Activated CD4-positive, alpha-beta T cell treated with anti-CD3 and anti-CD28 coated beads, Interleukin-2, amount 10 ng/mL, durations not matched to agents 7 days and 5 days (primary cell): Measurements from ENCODE around the gene PPARD. TPM values are rescaled to one million over a fixed set of nuclear protein-coding genes. Genes with fewer than 3 reads are reported as not detected.

Experiments
- CTCF ChIA-PET: fragments of 350-600 bp; sonication (Branson Sonifier 250); formaldehyde crosslinking; loops from one replicate; lab custom pipeline; 2021; ENCODE audit warnings: antibody characterized with exemption; lab: Charles Lee
- POLR2A ChIA-PET: fragments of 350-600 bp; sonication (Branson Sonifier 250); formaldehyde crosslinking; loops from one replicate; lab custom pipeline; 2021; ENCODE audit warnings: antibody characterized with exemption; lab: Charles Lee
- DNase-seq: peaks from one replicate; pipeline ENCODE4 v3.0.0-alpha.2; 2020
- H3K27ac Mint-ChIP-seq: one replicate; pipeline ENCODE4 v1.8.0; 2021; ENCODE audit warnings: mild to moderate bottlenecking, moderate library complexity, mixed read lengths
- H3K27me3 Mint-ChIP-seq: one replicate; pipeline ENCODE4 v1.8.0; 2021; ENCODE audit warnings: mixed read lengths
- H3K36me3 Mint-ChIP-seq: one replicate; pipeline ENCODE4 v1.8.0; 2021; ENCODE audit warnings: low read depth, mixed read lengths
- H3K4me1 Mint-ChIP-seq: one replicate; pipeline ENCODE4 v1.8.0; 2021; ENCODE audit warnings: mixed read lengths
- H3K4me3 Mint-ChIP-seq: one replicate; pipeline ENCODE4 v1.8.0; 2021; ENCODE audit warnings: mild to moderate bottlenecking, moderate library complexity, mixed read lengths
- H3K9me3 Mint-ChIP-seq: one replicate; pipeline ENCODE4 v1.8.0; 2021; ENCODE audit warnings: mixed read lengths
- total RNA-seq, 2 experiments: library from RNA; stranded (reverse); gene quantifications; one replicate each; pipeline ENCODE4 v1.2.3, GENCODE V29; 2021

Gene PPARD
- total RNA-seq, 2 experiments from 2014 or later: 24.4 to 25.8 TPM

DNA sequence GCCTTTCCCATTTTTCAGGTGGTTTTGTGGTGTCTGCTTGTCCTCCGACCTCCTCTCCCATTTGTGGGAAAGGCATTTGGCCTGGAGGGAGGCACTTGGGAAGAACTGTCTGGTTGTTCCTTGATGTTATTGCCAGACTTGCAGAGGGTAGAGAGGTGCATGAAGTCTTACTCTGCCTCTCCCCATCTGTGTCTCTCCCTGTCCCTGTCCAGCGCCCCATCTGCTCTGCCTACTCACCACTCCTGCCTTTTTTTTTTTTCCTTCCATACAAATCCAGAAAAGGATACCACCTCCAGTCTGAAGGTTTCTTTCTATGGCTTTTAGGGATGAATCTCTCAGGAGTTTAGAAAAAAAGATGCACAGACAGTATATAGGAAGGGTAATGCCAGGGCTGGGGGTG is 19.8 kb downstream of the PPARD start:
- Mint-ChIP-seq H3K9me3 (no peaks in the 10 kb centered on the region), H3K4me3 (no peak overlapping the region), H3K4me1 (peaks cover 47% of the 10 kb centered on the region), H3K36me3 (peaks cover 17% of the 10 kb centered on the region), H3K27me3 (no peaks in the 10 kb centered on the region), H3K27ac (no peak overlapping the region)
- DNase-seq: no peak
- POLR2A ChIA-PET: no interaction called here
- CTCF ChIA-PET: interaction anchor here (0.6 to 1.7 kb wide), 3 partner anchors 70 to 1077 kb away, joined by 4 to 5 read pairs (median 5); no protein-coding TSS in a partner anchor

- Mint-ChIP-seq H3K27me3 (no peaks in the 10 kb centered on the region), H3K36me3 (peaks cover 16% of the 10 kb centered on the region), H3K4me3 (no peak overlapping the region), H3K27ac (peak overlapping the region; percentile 37), H3K9me3 (no peaks in the 10 kb centered on the region), H3K4me1 (peaks cover 50% of the 10 kb centered on the region)
- no peak for DNase-seq
- ChIA-PET CTCF (interaction anchor here (1.0 to 1.6 kb wide), 2 partner anchors 69 to 83 kb away, joined by 3 to 4 read pairs; no protein-coding TSS in a partner anchor), POLR2A (no interaction called here)
Measured at GRCh38 chr6:35363293-35363750, 21.0 kb downstream of the PPARD start.

- no peak for DNase-seq
- POLR2A ChIA-PET: no interaction called here
- Mint-ChIP-seq H3K4me1 (peaks cover 61% of the 10 kb centered on the region), H3K27ac (peak overlapping the region; percentile 47), H3K4me3 (no peak overlapping the region), H3K9me3 (no peaks in the 10 kb centered on the region), H3K36me3 (peaks cover 20% of the 10 kb centered on the region), H3K27me3 (no peaks in the 10 kb centered on the region)
- CTCF ChIA-PET: interaction anchor here (0.6 to 1.5 kb wide), 4 partner anchors 9 to 701 kb away, joined by 3 to 5 read pairs (median 4); no protein-coding TSS in a partner anchor
Measured at GRCh38 chr6:35365594-35366203, 23.3 kb downstream of the PPARD start.

DNA sequence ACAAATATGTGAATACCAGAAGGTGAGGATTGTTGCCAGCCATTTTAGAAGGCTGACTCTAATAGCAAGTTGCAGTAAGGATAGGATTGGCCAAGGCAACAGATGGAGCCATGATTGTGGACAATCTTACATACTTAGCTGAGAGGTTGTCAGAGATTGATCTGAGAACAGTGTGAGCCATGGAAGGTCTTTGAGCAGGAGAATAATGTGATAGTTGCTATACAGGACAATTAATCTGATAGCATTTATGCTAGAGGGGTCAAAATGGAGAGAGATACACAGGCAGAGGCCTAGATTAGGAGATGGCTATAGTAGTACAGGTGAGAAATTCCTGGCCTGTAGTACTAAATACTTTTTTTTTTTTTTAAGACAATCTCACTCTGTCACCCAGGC is 23.8 kb downstream of the PPARD start:
- Mint-ChIP-seq H3K27ac (no peak overlapping the region), H3K36me3 (peaks cover 25% of the 10 kb centered on the region), H3K4me1 (peaks cover 65% of the 10 kb centered on the region), H3K27me3 (no peaks in the 10 kb centered on the region), H3K9me3 (no peaks in the 10 kb centered on the region), H3K4me3 (no peak overlapping the region)
- ChIA-PET CTCF (interaction anchor here (0.6 to 1.5 kb wide), 3 partner anchors 10 to 701 kb away, joined by 3 to 5 read pairs (median 3); no protein-coding TSS in a partner anchor), POLR2A (no interaction called here)
- DNase-seq: no peak

DNA sequence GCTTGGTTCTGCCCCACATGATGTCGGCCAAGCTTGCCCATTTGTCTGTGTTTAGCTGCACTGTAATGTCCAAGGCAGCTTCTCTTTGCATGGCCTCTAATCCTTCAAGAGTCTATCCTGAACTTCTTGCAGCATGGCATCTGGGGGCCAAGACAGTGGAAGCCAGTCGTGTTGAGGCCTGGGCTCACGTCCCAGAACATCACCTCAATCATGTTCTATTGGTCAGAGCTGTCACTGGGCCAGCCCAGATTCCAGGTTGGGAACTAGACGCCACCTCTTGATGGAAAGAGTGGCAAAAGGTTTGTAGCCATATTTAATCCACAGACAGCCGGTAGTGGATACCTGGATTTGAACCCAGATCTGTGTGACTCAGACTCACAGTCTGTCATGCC is 25.3 kb downstream of the PPARD start:
- no peaks in the 10 kb centered on the region for H3K9me3 Mint-ChIP-seq
- H3K27ac Mint-ChIP-seq: no peak overlapping the region
- peaks cover 65% of the 10 kb centered on the region for H3K4me1 Mint-ChIP-seq
- no peak for DNase-seq
- H3K4me3 Mint-ChIP-seq: no peak overlapping the region
- POLR2A ChIA-PET: interaction anchor here (0.8 kb wide), 1 partner anchor 82 kb away, joined by 4 read pairs; no protein-coding TSS in a partner anchor
- H3K27me3 Mint-ChIP-seq: no peaks in the 10 kb centered on the region
- CTCF ChIA-PET: no interaction called here
- H3K36me3 Mint-ChIP-seq: peaks cover 32% of the 10 kb centered on the region

GRCh38 chr6:35368038-35368887 is 25.9 kb downstream of the PPARD start:
- ChIA-PET POLR2A (interaction anchor here (0.6 to 0.8 kb wide), 2 partner anchors 27 to 81 kb away, joined by 3 to 4 read pairs; no protein-coding TSS in a partner anchor), CTCF (interaction anchor here (0.7 to 0.9 kb wide), 2 partner anchors 13 to 14 kb away, joined by 3 read pairs; no protein-coding TSS in a partner anchor)
- Mint-ChIP-seq H3K4me3 (peak overlapping the region; percentile 18), H3K4me1 (peaks cover 61% of the 10 kb centered on the region), H3K27me3 (no peaks in the 10 kb centered on the region), H3K9me3 (no peaks in the 10 kb centered on the region), H3K36me3 (peaks cover 36% of the 10 kb centered on the region), H3K27ac (peak overlapping the region; percentile 67)
- peak; percentile 35 for DNase-seq

- H3K4me3 Mint-ChIP-seq: peak overlapping the region; percentile 38
- no peaks in the 10 kb centered on the region for H3K27me3 Mint-ChIP-seq
- DNase-seq: peak; percentile 36
- H3K9me3 Mint-ChIP-seq: no peaks in the 10 kb centered on the region
- peaks cover 43% of the 10 kb centered on the region for H3K36me3 Mint-ChIP-seq
- peak overlapping the region; percentile 86 for H3K27ac Mint-ChIP-seq
- POLR2A ChIA-PET: no interaction called here
- H3K4me1 Mint-ChIP-seq: peaks cover 62% of the 10 kb centered on the region
- CTCF ChIA-PET: interaction anchor here (1.1 kb wide), 1 partner anchor 25 kb away, joined by 4 read pairs; no protein-coding TSS in a partner anchor
Measured at GRCh38 chr6:35370124-35370741, 27.9 kb downstream of the PPARD start.

DNA sequence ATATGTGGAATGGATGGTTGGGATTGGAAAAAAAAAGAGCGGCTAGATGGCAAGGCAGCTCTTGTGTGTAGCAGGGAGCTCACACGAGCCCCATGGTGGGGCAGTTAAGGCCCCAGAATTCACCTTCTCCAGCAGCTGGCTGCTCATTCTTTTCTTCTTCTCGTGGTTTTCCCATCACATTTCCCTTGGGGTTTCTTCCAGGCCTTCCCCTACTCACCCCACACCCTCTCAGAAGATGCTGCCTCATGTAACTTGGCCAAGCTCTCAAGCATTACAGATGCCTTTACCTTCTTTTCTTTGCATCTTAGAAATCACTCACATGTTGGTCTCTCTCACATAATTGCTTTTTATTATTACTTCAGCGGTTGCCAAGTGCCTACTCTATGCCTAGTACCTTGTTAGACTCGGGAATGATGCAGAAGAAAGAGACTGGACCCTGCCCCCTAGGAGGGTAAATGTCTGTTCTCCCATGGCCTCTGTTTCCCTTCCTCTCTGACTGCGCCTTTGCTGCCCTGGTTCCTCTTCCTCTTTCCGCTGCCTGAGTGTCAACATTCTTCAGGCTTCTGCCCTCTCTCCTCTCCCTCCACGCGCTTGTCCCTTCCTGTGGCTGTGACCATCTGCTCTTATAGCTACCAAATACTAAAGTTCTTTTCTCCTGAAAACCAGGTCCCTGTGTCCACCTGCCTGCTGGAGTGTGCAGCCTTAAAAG is 28.6 kb downstream of the PPARD start:
- Mint-ChIP-seq H3K9me3 (no peaks in the 10 kb centered on the region), H3K27ac (peak overlapping the region; percentile 86), H3K4me1 (peaks cover 56% of the 10 kb centered on the region), H3K36me3 (peaks cover 43% of the 10 kb centered on the region), H3K4me3 (peak overlapping the region; percentile 38), H3K27me3 (no peaks in the 10 kb centered on the region)
- ChIA-PET CTCF (interaction anchor here (1.0 to 1.2 kb wide), 3 partner anchors 10 to 69 kb away, joined by 3 to 5 read pairs (median 4); no protein-coding TSS in a partner anchor), POLR2A (no interaction called here)
- DNase-seq: no peak

DNA sequence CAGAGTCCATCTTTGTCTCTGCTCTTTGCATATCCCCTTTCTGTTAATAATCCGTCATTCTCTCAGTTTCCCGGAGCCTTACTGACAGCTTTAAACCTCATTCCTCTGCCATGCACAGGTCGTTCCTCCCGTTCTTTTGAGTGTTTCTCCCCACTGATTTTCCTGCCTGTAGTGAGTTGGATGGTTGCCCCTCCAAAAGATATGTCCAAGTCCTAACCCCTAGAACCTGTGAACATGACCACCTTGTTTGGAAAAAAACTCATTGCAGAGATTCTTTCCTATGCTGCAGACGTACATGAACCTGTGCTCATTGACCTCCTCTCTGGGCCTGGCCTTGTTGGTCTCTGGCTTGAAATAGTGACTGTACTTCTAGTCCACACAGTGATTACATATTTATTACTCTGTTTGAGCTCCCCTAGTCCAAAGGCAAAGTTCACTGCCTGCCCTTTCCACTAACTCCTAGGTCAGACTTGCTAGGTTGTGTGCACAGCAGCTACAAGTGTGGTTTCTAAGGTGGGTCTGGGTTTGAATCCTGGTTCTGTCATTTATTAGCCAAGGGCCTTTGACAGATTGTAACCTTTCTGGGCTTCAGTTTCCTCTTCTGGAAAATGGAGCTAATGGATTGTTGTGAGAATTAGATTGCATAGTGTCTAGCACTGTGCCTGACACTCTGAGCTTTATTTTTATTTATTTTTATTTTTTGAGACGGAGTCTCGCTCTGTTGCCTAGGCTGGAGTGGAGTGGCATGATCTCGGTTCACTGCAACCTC is 29.3 kb downstream of the PPARD start:
- no peak for DNase-seq
- H3K27me3 Mint-ChIP-seq: no peaks in the 10 kb centered on the region
- ChIA-PET CTCF (interaction anchor here (0.6 to 1.9 kb wide), 5 partner anchors 11 to 77 kb away, joined by 3 to 5 read pairs (median 4); no protein-coding TSS in a partner anchor), POLR2A (interaction anchor here (0.7 kb wide), 1 partner anchor 50 kb away, joined by 3 read pairs; no protein-coding TSS in a partner anchor)
- H3K27ac Mint-ChIP-seq: peak overlapping the region; percentile 86
- peak overlapping the region; percentile 14 for H3K4me3 Mint-ChIP-seq
- no peaks in the 10 kb centered on the region for H3K9me3 Mint-ChIP-seq
- H3K4me1 Mint-ChIP-seq: peaks cover 59% of the 10 kb centered on the region
- peaks cover 41% of the 10 kb centered on the region for H3K36me3 Mint-ChIP-seq

DNA sequence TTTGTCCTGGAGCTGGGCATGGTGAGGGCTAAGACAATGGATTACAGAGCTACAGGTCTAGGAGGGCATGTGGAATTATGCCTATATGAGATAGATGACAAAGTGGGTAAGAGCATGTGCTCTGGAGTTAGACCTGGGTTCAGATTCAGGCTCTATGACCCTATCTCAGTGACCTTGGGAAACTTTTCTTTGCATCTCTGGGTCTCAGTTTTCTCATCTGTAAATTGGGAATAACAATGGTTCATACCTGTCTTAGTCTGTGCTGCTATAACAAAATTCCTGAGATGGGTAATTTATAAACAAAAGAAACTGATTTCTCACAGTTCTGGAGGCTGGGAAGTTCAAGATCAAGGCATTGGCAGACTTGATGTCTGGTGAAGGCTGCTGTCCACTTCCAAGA is 30.3 kb downstream of the PPARD start:
- peaks cover 54% of the 10 kb centered on the region for H3K4me1 Mint-ChIP-seq
- peaks cover 34% of the 10 kb centered on the region for H3K36me3 Mint-ChIP-seq
- H3K27ac Mint-ChIP-seq: no peak overlapping the region
- ChIA-PET POLR2A (no interaction called here), CTCF (interaction anchor here (1.2 to 1.9 kb wide), 2 partner anchors 12 to 76 kb away, joined by 5 read pairs; no protein-coding TSS in a partner anchor)
- no peak overlapping the region for H3K4me3 Mint-ChIP-seq
- no peak for DNase-seq
- H3K27me3 Mint-ChIP-seq: no peaks in the 10 kb centered on the region
- no peaks in the 10 kb centered on the region for H3K9me3 Mint-ChIP-seq

GRCh38 chr6:35376281-35376680 is 33.9 kb downstream of the PPARD start:
- ChIA-PET CTCF (interaction anchor here (1.1 to 1.5 kb wide), 2 partner anchors 11 to 90 kb away, joined by 3 to 6 read pairs; no protein-coding TSS in a partner anchor), POLR2A (no interaction called here)
- Mint-ChIP-seq H3K4me3 (no peak overlapping the region), H3K4me1 (peaks cover 21% of the 10 kb centered on the region), H3K27ac (peak overlapping the region; percentile 42), H3K9me3 (no peaks in the 10 kb centered on the region), H3K36me3 (peaks cover 31% of the 10 kb centered on the region), H3K27me3 (no peaks in the 10 kb centered on the region)
- no peak for DNase-seq
